Uterus (tissue), 2 donors: Measurements from ENCODE around the gene RNF126.

Source experiments
- CTCF ChIP-seq, 4 experiments: fragments of 200-600 bp in 2 of 4; fragments of 450-650 bp in 2 of 4; sonication (generic) in 2 of 4; IDR thresholded peaks; one replicate each; pipeline ENCODE4 v1.5.1; 2016 to 2019; ENCODE audit warnings: antibody characterized with exemption in 4 of 4, mild to moderate bottlenecking in 2 of 4, moderate library complexity in 1 of 4
- POLR2A ChIP-seq, 2 donors: fragments of 450-650 bp; IDR thresholded peaks; one replicate each; pipeline ENCODE4 v1.6.1; 2016; ENCODE audit warnings: antibody characterized with exemption in 2 of 2, mild to moderate bottlenecking in 1 of 2, moderate library complexity in 1 of 2

GRCh38 chr19:695352-695949, 32.4 kb upstream of the RNF126 start, which contains the start of gene PRSS57:
- no peak for TF ChIP-seq CTCF (IDR thresholded peaks at IDR 0.05)
- no peak for TF ChIP-seq POLR2A (IDR thresholded peaks at IDR 0.05)
